ENCODE measurements around the gene NPFFR2.

DNA sequence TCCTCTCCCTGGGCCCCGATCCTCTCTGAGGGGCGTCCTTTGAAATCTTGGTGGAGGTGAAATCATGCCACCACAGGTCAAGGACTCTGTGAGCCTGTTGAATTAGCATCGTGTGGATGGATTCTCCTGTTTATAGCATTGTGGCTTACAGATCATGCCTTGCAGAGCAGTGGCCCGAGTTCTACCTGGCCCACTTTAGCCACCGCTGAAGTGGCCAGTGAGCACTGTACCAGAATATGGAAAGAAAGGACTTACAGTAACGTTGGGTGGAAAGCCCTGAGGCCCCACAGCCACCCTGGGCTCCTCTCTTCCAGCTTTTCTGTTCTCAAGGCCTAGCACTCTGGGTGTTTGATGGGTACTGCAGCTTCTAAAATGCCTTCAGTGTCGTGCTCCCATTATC lies 35.3 kb downstream of the NPFFR2 start:
- TF ChIP-seq, protein P1, sequence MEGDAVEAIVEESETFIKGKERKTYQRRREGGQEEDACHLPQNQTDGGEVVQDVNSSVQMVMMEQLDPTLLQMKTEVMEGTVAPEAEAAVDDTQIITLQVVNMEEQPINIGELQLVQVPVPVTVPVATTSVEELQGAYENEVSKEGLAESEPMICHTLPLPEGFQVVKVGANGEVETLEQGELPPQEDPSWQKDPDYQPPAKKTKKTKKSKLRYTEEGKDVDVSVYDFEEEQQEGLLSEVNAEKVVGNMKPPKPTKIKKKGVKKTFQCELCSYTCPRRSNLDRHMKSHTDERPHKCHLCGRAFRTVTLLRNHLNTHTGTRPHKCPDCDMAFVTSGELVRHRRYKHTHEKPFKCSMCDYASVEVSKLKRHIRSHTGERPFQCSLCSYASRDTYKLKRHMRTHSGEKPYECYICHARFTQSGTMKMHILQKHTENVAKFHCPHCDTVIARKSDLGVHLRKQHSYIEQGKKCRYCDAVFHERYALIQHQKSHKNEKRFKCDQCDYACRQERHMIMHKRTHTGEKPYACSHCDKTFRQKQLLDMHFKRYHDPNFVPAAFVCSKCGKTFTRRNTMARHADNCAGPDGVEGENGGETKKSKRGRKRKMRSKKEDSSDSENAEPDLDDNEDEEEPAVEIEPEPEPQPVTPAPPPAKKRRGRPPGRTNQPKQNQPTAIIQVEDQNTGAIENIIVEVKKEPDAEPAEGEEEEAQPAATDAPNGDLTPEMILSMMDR (conservative IDR thresholded peaks at IDR 0.05; ENCODE audit: low read length): no peak
- no peak for TF ChIP-seq EZH2phosphoT487 (IDR thresholded peaks at IDR 0.05; ENCODE audit: borderline replicate concordance)
